KBM-7 (cell line): ENCODE results near the gene BRMS1L.
"Not testable (repeated sequence)": the region's sequence is repeated elsewhere in the genome, so short reads cannot be mapped to it uniquely, and the experiment has no call there.

ENCODE experiments used
- DNase-seq: peaks from one replicate; pipeline ENCODE4 v3.0.0-alpha.2; 2015
- in situ Hi-C: fragments of 300-500 bp; cut with MboI; formaldehyde crosslinking; loops from 2 replicates; pipeline ENCODE4 v1.14.3; 2020; ENCODE audit warnings: low sequenced_read_pairs, low pct_unique_long_range_greater_than_20kb, mixed read lengths

Gene BRMS1L, protein sequence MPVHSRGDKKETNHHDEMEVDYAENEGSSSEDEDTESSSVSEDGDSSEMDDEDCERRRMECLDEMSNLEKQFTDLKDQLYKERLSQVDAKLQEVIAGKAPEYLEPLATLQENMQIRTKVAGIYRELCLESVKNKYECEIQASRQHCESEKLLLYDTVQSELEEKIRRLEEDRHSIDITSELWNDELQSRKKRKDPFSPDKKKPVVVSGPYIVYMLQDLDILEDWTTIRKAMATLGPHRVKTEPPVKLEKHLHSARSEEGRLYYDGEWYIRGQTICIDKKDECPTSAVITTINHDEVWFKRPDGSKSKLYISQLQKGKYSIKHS

DNA sequence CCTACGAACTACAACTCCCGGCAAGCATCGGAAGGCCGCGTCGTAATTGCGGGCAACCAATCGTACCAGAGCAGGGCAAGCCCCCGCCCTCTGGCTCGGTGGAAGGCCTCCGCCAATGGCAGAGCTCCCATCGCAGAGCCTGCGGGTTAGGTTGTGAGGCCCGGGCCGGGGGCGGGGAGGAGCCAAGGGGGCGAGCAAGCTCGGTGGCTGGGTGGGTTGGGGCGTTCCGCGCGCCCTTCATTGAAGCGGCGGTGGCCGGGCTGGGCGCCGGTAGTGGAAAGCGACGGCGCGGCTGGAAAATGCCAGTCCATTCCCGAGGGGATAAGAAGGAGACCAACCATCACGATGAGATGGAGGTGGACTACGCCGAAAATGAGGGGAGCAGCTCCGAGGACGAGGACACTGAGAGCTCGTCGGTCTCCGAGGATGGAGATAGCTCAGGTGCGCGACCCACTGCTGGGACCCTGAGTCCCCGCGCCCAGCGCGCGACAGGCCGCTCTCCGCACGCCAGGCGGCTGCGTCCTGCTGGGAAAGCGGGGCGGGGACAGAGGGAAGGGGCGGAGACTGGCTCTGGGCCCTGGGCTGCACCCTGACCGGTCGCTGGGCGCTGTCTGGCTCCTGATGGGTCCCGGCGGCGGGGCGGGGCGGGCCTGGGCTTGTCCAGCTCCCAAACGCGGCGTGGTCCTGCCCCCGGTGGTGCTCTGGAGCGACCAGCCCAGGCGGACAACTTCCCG, at the start of gene BRMS1L:
TSS of gene BRMS1L (plus strand) at position 121 of the 734 bp plus-strand sequence. CDS start at position 300, 179 bp downstream.
- peak; percentile 99 for DNase-seq
- in situ Hi-C loops: no loop called here

DNA sequence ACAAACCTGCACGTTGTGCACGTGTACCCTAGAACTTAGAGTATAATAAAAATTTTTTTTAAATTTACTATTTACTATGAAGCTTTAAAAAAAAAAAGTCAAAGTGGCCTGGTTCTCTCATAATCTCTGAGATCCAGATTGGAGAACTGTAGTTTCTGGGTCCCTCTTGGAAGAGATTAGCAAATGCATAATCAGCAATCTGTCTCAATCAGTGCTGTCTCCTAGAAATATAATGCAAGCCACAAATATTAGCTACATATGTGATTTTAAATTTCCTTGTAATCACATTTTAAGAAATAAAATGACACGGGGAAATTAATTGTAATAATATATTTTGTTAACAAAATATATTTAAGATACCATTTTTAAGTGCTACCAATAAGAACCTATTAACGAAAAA, 49.3 kb upstream of the BRMS1L start:
- in situ Hi-C loops: no loop called here
- no peak for DNase-seq

DNA sequence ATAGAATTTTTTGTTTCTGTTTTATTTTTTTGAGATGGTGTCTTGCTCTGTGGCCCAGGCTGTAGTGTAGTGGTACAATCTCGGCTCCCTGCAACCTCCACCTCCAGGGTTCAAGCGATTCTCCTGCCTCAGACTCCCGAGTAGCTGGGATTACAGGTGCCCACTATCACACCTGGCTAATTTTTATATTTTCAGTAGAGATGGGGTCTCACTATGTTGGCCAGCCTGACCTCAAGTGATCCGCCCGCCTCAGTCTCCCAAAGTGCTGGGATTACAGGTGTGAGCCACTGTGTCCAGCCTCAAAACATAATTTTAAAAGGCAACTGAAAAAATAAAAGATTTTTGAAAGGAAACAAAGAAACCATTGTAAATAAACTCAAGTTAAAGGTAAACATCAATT, 48.6 kb upstream of the BRMS1L start:
- DNase-seq, in situ Hi-C loops: not testable (repeated sequence)

DNA sequence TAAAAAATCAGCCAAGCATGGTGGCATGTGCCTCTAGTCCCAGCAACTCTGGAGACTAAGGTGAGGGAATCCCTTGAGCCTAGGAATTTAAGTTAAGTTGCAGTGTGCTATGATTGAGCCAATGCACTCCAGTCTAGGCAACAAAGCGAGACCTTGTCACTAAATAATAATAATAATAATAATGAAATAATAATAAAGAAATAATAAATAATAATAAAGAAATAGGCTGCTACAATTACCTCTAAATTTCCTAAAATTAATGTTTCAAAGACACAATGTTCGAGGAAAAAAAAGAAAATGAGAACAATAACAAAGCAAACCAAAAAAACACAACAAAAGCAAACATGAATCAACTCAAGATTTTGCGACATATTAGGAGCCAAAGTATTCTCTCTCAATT, 46.8 kb upstream of the BRMS1L start:
- in situ Hi-C loops: no loop called here
- DNase-seq: no peak

DNA sequence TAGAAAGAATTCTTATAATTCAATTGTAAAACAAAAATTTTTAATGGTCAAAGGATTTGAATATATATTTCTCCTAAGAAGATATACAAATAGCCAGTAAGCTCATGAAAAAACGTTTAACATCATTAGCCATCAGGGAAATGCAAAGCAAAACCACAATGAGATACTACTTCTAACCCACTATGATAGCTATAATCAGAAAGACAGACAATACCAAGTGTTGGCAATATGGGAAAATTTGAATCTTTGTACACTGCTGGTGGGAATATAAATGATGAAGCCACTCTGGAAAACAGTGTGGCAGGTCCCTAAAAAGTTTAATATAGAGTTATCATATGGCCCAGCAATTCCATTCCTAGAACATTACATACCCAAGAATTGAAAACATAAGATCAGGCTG, 42.4 kb upstream of the BRMS1L start:
- no peak for DNase-seq
- in situ Hi-C loops: no loop called here

DNA sequence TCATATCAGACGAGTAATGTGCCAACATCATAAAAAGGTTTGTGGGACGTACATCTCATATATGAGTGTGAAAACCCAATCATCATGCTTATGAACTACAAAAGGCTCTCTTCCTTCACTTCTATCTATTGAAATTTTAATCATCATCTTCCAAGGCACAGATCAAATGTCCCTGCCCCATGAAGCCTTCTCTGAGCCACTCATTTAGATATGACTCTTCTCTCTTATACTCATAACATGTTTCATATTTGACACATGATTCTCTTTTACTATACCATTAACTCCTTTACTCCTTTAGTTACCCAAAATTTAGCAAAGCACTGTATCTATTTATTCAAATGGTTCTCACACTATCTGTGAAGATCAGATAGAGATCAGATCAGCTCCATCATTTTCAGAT, 39.3 kb upstream of the BRMS1L start:
- DNase-seq: no peak
- in situ Hi-C loops: no loop called here

DNA sequence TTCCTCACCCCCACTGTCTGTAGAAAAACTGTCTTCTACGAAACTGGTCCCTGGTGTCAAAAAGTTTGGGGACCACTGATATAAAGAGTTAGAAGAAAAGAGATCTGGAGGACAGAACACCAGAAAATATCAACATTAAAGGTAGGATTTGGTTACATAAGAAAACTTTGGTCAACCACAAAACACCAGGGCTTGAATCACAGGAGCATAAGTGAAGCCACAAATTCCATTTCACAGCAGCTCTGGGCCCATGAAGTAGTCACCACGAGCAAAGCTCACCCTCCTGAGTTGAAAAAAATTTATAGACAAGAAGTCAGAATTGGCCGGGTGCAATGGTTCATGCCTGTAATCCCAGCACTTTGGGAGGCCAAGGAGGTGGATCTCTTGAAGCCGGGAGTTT, 36.5 kb upstream of the BRMS1L start:
- in situ Hi-C loops: no loop called here
- no peak for DNase-seq

DNA sequence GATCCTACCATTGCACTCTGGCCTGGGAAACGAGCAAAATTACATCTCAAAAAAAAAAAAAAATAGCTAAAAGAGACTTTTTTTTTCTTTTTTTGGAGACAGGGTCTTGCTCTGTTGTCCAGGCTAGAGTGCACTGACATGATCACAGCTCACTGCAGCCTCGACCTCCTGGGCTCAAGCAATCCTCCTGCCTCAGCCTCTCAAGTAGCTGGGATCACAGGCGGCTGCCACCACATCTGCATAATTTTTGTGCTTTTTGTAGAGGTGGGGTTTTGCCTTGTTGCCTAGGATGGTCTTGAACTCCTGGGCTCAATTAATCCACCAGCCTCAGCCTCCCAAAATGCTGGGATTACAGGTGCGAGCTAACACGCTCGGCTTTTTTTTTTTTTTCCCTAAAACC, 28.3 kb upstream of the BRMS1L start:
- no peak for DNase-seq
- in situ Hi-C loops: no loop called here

DNA sequence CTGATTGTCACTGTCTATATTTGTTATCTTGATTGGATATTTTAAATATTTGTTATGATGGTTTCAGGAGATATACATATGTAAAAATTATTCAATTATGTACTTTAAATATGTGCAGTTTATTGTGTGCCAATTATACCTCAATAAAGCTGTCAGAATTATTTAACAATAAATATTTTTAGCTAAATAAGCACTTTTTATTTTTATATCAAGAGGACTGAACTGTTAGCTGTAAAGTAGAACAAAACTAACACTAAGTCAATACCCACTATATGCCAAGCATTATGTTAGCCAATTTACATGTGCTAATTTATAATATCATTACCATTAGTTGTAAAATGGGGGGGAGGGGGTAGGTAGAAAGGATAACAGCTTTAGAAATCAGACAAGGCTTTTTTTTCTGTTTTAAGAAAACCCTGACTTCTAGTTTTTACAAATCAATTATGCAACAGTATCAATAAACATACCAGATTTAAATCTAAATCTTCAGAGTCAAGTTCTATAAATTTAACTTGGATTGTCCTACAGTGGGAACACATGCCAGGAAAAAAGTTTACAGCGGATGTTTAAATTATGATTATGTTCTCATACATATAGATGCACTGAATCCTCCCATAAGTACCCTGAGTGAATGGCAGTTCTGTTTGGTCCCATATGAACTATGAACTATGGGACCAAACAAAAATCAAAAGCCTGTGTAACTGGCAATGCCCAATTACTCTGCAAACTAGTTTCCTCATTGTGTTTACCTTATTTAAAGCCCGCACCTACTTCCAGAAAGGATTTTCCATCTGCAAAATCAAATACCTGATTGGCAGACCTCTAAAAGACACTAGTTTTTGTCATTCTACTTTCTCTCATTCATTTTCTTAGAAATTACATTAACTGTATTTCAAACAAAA, 19.9 kb upstream of the BRMS1L start:
- in situ Hi-C loops: no loop called here
- DNase-seq: no peak

DNA sequence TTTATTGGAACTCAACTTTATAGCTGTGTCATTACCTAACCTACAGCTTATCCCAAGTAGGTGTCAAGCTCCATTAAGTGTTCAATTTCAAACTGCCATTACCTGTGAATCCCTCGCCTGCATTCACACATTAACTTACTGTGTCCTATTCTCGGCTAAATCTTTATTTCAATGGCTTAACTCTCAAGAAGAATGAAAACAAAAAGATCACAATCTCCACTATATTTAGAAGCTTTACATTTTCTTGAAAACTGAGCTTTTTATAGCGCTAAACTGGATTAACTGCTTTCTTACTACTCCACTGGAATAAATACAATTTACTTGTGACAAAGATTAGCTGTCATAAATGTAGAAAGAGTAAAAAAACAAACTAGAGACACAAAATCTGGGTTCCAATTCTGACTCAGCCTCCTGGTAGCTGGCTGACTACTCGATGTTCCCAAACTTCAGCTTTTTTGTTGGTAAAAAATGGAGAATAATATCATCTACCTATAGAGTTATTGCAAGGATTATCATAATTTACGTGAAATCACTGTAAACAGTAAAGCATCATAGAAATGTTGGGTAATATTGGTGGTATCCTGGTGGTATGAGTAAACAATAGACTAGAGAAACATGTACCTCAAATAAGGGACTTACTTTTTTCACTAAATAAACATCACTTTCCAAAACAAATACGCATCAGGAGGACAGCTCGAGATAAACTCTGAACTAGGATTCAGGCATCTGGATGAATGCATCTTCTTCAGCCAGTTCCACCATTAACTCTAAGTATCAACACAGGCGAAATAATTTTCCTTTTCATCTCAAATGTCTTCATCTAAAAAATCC, 18.8 kb upstream of the BRMS1L start:
- no peak for DNase-seq
- in situ Hi-C loops: no loop called here

DNA sequence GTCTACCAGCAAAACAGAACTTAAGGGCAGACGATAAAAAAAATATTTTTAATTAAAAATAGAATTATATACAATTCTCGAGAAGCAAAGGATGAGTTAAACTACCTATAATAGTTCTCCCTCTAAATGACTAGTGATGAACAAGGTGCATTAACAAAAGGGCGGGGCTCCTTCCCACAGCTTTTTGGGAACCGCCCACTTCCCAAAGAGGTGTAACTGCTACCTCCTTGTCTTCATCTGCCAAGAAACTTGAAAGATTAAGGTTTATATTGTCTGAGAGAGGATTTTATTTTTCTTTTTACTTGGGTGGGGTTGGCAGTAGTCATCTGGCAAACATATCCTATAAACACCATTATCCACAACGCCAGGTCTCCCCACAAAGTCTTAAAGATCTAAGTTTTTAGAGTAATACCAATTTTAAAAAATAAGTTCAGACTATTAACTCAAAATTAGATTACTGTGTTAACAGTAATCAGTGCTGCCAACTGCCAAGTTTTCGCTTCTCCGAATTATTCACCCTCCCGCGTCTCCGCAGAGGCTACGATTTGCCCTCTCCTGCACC, 18.0 kb upstream of the BRMS1L start:
- in situ Hi-C loops: no loop called here
- DNase-seq: no peak

DNA sequence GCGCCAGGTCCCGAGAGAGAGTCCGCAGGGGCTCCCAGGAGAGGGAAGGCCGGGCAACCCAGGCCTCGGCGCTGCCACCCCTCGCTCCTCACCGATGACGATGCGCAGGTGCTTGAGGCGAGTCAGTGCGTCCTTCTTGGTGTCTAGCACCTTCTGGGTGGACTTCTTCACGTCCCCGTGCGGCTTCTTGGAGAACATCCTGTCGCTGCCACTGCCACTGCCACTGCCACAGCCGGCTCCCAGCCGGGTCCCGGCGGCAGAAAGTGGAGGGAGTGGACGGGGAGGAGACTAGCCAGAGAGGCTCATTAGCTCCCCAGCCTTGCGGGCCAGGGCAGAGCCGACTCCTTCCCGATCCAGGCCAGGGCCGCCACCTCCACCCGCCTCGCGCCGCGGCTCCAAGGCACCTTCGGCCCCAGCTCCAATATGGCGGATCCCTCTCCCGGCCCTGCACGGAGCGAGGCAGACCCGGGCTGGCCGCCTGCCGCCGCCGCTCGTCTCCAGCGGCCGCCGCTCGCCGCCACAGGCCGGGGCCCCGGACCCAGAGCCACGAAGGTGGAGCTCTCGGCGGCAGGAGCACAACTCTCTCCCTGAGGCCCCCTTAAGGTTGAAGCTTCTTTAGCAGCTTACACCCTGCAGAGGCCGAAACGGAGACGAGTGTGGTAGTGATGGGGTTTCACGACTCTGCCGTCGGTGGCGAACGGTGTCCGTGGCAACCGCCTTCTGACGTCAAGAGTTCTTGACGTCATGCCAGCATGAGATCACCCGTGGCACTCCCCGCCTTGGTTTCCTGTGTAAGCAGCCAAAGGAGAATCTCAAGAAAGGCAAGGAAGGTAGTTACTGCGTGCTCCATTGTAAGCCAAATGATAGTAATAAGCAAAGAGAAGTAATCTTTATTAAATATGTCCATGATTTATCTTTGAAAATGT, 17.2 kb upstream of the BRMS1L start, which contains the start of gene RALGAPA1:
TSS of gene RALGAPA1 (minus strand) at position 658 of the 926 bp plus-strand sequence. CDS start at position 198, 460 bp downstream.
- in situ Hi-C loops: not testable (repeated sequence)
- DNase-seq: peak; percentile 97

DNA sequence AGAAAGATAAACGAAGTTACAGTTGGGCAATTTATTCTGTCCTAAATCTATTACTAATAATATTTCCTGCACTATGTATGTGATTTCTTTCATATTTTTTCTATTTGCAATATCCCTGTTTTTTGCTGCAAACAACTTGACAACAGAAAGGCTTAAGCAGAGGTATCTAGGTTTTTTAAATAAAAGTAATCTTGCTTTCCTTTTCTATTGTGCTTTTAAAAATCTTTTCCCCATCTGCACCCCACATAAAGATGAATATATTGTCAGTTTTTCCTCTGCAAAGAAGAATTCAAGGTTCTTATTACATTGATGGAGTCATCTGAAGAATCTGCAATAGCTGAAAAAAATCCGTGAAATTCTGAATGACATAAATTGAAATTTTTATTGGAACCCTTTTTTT, 16.5 kb upstream of the BRMS1L start:
- in situ Hi-C loops: no loop called here
- DNase-seq: no peak

DNA sequence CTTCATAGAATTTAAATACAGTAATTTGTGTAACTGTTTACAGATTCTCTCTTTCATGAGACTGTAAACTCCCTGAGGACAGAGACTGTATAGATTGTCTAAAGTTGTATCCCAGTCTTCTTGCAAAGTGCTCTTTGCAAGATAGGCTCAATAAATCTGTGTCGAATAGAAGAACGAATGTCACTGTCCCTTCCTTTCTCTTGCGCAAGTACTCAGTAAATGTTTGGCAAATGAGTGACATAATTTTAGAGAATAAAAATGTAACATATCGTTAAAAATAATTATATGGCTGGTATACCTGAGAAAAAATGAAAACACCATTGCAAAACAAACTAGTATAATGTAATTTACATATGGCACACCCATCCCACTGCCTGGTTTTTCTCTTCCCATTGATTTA, 15.2 kb upstream of the BRMS1L start:
- in situ Hi-C loops: no loop called here
- DNase-seq: no peak

DNA sequence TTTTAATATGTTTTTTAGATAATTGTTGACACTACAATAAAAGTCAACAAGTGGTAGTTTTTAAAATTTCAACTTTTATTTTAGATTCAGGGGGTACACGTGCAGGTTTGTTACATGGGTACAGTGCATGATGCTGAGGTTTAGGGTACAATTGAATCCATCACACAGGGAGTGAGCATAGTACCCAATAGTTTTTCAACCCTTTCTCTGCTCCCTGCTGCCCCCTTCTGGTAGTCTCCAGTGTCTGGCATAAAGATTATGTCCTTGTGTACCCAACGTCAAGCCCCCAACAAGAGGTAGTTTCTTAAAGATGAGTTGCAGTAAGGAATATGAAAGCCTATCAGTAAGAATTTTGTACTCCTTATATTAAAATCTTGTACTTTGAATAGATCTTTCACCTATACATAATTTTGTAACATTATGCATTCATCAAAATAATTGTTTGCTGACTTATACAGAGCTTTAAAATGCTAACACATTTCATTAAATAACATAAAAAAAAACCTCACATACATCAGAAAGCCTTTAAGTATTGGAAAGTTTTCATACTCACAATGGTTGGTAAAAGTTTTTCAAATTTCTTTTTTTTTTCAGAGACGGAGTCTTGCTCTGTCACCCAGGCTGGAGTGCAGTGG, 11.7 kb upstream of the BRMS1L start:
- in situ Hi-C loops: no loop called here
- DNase-seq: peak; percentile 75

DNA sequence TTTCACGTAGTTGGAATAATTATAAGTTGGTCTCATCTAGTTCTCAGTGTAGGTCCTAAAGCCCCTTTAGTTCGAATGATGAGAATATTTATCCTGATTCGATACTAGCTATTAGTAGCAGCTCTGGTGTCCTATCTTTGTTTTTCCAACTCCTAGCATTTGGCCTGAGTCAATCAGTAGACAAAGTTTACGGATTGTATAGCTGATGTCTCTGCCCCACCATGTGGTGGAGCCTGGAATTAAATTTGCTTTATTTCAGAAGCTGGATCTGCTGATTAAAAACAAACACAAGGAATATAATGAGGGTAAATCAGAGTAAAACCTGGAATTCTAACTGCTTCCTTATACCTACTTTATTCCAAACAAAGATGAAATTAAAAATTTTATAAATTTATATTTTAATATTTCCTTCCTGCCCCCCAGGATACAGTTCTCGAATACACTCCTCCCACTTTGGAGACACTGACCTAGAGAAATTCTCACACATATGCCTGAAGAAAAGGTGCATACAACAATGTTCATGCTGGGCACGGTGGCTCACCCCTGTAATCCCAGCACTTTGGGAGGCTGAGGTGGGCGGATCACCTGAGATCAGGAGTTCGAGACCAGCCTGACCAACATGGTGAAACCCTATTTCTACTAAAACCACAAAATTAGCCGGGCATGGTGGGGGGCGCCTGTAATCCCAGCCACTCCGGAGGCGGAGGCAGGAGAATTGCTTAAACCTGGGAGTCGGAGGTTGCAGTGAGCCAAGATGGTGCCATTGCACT, 7.6 kb upstream of the BRMS1L start:
- in situ Hi-C loops: no loop called here
- peak; percentile 56 for DNase-seq
